Loucy (cell line): ENCODE results near the gene SKIC8.

Source experiments
- EZH2phosphoT487 ChIP-seq: fragments of 200-600 bp; IDR thresholded peaks from 2 replicates; pipeline ENCODE4 v1.6.1; 2018; ENCODE audit warnings: antibody characterized with exemption, mild to moderate bottlenecking, moderate library complexity, borderline replicate concordance
- TF ChIP-seq, protein P1 (sequence below): fragments of 200-600 bp; sonication (generic); conservative IDR thresholded peaks from 2 replicates; pipeline ENCODE4 v1.5.1; 2014; ENCODE audit warnings: mild to moderate bottlenecking, antibody characterized with exemption, low read length

DNA sequence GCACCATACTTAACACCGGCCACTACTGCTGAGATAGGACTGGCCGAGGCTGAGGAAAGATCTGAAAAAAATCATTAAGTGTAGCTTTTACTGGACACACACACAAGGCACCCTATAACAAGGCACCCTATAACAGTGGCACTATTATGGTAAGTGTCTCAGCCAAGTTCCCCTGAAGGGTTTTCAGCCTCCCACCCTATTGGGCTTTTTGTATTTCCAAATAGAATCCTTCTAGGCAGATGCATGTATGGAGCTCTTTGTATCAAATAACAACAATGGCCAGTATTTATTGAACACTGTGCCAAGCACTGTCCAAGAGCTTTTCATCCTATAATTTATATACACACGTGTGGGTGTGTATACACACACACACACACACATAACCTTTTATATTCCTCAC is 41.7 kb downstream of the SKIC8 start:
- TF ChIP-seq, protein P1, sequence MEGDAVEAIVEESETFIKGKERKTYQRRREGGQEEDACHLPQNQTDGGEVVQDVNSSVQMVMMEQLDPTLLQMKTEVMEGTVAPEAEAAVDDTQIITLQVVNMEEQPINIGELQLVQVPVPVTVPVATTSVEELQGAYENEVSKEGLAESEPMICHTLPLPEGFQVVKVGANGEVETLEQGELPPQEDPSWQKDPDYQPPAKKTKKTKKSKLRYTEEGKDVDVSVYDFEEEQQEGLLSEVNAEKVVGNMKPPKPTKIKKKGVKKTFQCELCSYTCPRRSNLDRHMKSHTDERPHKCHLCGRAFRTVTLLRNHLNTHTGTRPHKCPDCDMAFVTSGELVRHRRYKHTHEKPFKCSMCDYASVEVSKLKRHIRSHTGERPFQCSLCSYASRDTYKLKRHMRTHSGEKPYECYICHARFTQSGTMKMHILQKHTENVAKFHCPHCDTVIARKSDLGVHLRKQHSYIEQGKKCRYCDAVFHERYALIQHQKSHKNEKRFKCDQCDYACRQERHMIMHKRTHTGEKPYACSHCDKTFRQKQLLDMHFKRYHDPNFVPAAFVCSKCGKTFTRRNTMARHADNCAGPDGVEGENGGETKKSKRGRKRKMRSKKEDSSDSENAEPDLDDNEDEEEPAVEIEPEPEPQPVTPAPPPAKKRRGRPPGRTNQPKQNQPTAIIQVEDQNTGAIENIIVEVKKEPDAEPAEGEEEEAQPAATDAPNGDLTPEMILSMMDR: no peak
- TF ChIP-seq EZH2phosphoT487: no peak
